Astrocyte (in vitro differentiated cells and primary cell): ENCODE results near the gene MRPL33.

Source experiments
- EZH2 ChIP-seq: IDR thresholded peaks from 2 replicates; pipeline ENCODE4 v1.6.1; 2012; ENCODE audit warnings: mild to moderate bottlenecking, low read length, inconsistent platforms; ENCODE audit not compliant: insufficient read depth
- TF ChIP-seq, protein P1 (sequence below): IDR thresholded peaks from 2 replicates; pipeline ENCODE4 v1.5.1; 2011; ENCODE audit warnings: low read depth, mild to moderate bottlenecking, inconsistent platforms, low read length, moderate library complexity; ENCODE audit not compliant: insufficient read depth

DNA sequence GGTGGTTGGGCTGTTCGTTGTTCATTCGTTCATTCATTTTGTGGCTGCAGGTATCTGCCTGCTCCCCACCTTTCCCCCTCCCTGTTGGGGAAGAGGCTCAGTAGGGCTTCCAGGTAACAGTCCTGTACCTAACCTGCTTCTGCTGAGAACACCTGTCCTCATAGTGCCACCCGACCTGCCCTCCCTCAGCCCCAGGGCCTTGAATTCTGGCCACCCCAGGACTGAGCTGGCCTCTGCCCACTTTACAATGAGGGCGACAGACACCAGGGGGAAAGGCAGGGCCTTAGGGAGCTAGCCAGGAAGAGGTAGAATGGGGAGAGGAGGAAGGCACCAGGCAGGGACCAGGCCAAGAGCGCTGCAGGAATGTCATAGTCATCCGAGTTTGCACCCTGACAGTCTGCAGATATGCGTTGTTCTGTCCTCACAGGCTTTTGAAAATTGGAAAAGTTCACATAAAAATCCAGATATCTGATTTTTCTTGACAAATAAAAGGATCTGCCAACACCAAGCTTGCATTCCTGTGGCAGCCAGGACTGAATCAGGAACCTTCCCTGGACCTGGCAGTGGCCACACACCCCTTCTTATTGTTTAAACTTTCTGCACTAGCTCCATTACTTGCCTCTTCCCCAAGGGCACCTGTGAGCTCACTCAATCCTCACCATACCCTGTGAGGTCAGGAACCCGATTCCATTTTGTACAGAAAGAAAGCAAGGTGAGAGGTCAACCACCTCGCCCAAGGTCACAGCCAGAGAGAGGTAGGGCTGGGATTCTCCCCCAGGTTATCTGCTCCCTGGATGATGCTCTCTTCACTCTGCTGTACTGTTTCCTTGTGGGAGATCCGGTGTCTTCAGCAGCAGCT lies 35.3 kb upstream of the MRPL33 start:
- TF ChIP-seq EZH2: no peak
- TF ChIP-seq, protein P1, sequence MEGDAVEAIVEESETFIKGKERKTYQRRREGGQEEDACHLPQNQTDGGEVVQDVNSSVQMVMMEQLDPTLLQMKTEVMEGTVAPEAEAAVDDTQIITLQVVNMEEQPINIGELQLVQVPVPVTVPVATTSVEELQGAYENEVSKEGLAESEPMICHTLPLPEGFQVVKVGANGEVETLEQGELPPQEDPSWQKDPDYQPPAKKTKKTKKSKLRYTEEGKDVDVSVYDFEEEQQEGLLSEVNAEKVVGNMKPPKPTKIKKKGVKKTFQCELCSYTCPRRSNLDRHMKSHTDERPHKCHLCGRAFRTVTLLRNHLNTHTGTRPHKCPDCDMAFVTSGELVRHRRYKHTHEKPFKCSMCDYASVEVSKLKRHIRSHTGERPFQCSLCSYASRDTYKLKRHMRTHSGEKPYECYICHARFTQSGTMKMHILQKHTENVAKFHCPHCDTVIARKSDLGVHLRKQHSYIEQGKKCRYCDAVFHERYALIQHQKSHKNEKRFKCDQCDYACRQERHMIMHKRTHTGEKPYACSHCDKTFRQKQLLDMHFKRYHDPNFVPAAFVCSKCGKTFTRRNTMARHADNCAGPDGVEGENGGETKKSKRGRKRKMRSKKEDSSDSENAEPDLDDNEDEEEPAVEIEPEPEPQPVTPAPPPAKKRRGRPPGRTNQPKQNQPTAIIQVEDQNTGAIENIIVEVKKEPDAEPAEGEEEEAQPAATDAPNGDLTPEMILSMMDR: no peak
